Erythroblast (primary cell): Measurements from ENCODE around the gene DDX47.
A peak's percentile ranks its signal among the peaks of the same experiment; 100 is the strongest.
"Not testable (repeated sequence)": the region's sequence is repeated elsewhere in the genome, so short reads cannot be mapped to it uniquely, and the experiment has no call there.

ENCODE experiments used
- DNase-seq, 2 experiments: peaks; one replicate each; lab custom pipeline; 2025; lab: John Stamatoyannopoulos, UW
- GATA1 ChIP-seq: IDR thresholded peaks from 2 replicates; pipeline ENCODE4 v1.6.1; 2011; ENCODE audit warnings: low read depth, mild to moderate bottlenecking, control low read depth, low read length, moderate library complexity
- POLR2A ChIP-seq: IDR thresholded peaks from 2 replicates; pipeline ENCODE4 v1.6.1; 2011; ENCODE audit warnings: mild to moderate bottlenecking, low read length

DDX47 gene

GRCh38 chr12:12803186-12803585, 10.0 kb upstream of the DDX47 start:
- DNase-seq, result peak; percentile 62 to 79
- TF ChIP-seq GATA1, result no peak
- no peak for TF ChIP-seq POLR2A

GRCh38 chr12:12804011-12804410, 9.1 kb upstream of the DDX47 start:
- DNase-seq, result no peak
- TF ChIP-seq POLR2A (no peak), GATA1 (no peak)

GRCh38 chr12:12804432-12804886, 8.7 kb upstream of the DDX47 start:
- no peak for DNase-seq
- TF ChIP-seq POLR2A (no peak), GATA1 (no peak)

- DNase-seq, result peak; percentile 50 to 63
- no peak for TF ChIP-seq GATA1
- no peak for TF ChIP-seq POLR2A
These were observed 6.2 kb upstream of the DDX47 start for GRCh38 chr12:12806784-12807516.

- not testable (repeated sequence) for DNase-seq
These were observed 5.6 kb upstream of the DDX47 start for GRCh38 chr12:12807517-12807903.

GRCh38 chr12:12807970-12808702, 5.0 kb upstream of the DDX47 start:
- TF ChIP-seq GATA1 (no peak), POLR2A (no peak)
- no peak for DNase-seq

GRCh38 chr12:12810553-12811021, 2.6 kb upstream of the DDX47 start:
- TF ChIP-seq POLR2A (no peak), GATA1 (no peak)

GRCh38 chr12:12811343-12811742, 1.8 kb upstream of the DDX47 start:
- TF ChIP-seq POLR2A (no peak), GATA1 (no peak)
- no peak for DNase-seq

More at GRCh38 chr12:12810553-12811021, 2.6 kb upstream of the DDX47 start:
- peak in 1 of 2 experiments; percentile 11 for DNase-seq

- TF ChIP-seq GATA1 (no peak), POLR2A (no peak)
- no peak for DNase-seq
These were observed 972 bp upstream of the DDX47 start for GRCh38 chr12:12812174-12812573.

GRCh38 chr12:12812618-12813119, 477 bp upstream of the DDX47 start:
- TF ChIP-seq GATA1, result no peak
- TF ChIP-seq POLR2A, result no peak
- no peak for DNase-seq

GRCh38 chr12:12817616-12818015, 4.5 kb downstream of the DDX47 start:
- no peak for TF ChIP-seq GATA1
- TF ChIP-seq POLR2A, result no peak
- DNase-seq, result no peak

- TF ChIP-seq POLR2A (no peak), GATA1 (no peak)
- peak in 1 of 2 experiments; percentile 16 for DNase-seq
These were observed 5.6 kb downstream of the DDX47 start for GRCh38 chr12:12818701-12819100.

GRCh38 chr12:12819221-12819620, 6.1 kb downstream of the DDX47 start:
- TF ChIP-seq POLR2A (no peak), GATA1 (no peak)
- no peak for DNase-seq

GRCh38 chr12:12819752-12820311, 6.7 kb downstream of the DDX47 start:
- TF ChIP-seq POLR2A (no peak), GATA1 (no peak)
- DNase-seq, result peak in 1 of 2 experiments; percentile 23

- not testable (repeated sequence) for DNase-seq
These were observed 7.2 kb downstream of the DDX47 start for GRCh38 chr12:12820376-12820775.
